ENCODE measurements around the gene CLDND2.
"Not testable (repeated sequence)": the region's sequence is repeated elsewhere in the genome, so short reads cannot be mapped to it uniquely, and the experiment has no call there.

CLDND2 gene

DNA sequence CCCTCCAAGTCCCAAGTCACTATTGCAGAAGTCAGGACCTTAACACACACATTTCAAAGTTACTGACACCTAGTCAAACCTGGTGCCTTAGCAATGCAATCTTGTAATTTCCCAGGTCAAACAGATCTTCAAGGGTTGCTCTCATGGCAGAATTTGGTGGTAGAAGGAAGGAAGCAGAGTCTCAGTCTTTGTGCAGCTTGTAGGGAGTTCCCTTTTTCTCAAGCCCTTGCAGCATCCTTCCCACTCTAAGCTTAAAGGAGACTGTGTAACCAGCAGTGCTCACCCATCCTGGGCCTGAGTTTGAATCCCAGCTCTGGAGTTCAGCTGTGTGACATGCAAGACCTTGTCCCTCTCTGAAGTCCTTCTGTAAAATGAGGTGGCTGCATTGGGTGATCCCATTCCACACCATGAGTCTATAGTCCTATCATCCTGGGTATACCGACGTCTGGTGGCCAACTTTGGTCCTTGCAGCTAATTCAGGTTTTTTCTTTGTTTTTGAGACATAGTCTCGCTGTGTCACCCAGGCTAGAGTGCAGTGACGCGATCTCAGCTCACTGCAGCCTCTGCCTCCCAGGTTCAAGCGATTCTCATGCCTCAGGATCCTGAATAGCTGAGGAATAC is 38.8 kb upstream of the CLDND2 start:
- Histone ChIP-seq H3K4me1 (ENCODE audit: insufficient read depth, insufficient read length) (peaks cover 2% of the 10 kb centered on the region), H3K36me3 (ENCODE audit: insufficient read depth, insufficient read length, low read length) (no peaks in the 10 kb centered on the region), H3K27me3 (ENCODE audit: insufficient read depth, insufficient read length) (no peaks in the 10 kb centered on the region), H3K4me3 (ENCODE audit: insufficient read length, low read depth) (no peak overlapping the region), H3K9me3 (ENCODE audit: insufficient read depth, low read length) (peaks cover 18% of the 10 kb centered on the region), H3K9ac (ENCODE audit: insufficient read length, low read depth) (no peak overlapping the region)
- TF ChIP-seq YY1 (IDR thresholded peaks at IDR 0.05; ENCODE audit: insufficient read depth, insufficient read length) (no peak), ZNF274 (IDR thresholded peaks at IDR 0.05; ENCODE audit: low read depth, low read length) (no peak), SUZ12 (IDR thresholded peaks at IDR 0.05; ENCODE audit: extremely low read depth, insufficient read depth, insufficient read length) (no peak)
- DNase-seq (ENCODE audit: low read depth, low spot score), result no peak

GRCh38 chr19:51402117-51402516 is 33.3 kb upstream of the CLDND2 start:
- Histone ChIP-seq H3K36me3 (ENCODE audit: insufficient read depth, insufficient read length, low read length) (peaks cover under 1% of the 10 kb centered on the region), H3K9ac (ENCODE audit: insufficient read length, low read depth) (no peak overlapping the region), H3K27me3 (ENCODE audit: insufficient read depth, insufficient read length) (no peaks in the 10 kb centered on the region), H3K4me3 (ENCODE audit: insufficient read length, low read depth) (no peak overlapping the region), H3K4me1 (ENCODE audit: insufficient read depth, insufficient read length) (no peaks in the 10 kb centered on the region), H3K9me3 (ENCODE audit: insufficient read depth, low read length) (peaks cover 30% of the 10 kb centered on the region)
- no peak for TF ChIP-seq SUZ12 (IDR thresholded peaks at IDR 0.05; ENCODE audit: extremely low read depth, insufficient read depth, insufficient read length)
- TF ChIP-seq ZNF274 (IDR thresholded peaks at IDR 0.05; ENCODE audit: low read depth, low read length), result no peak
- no peak for TF ChIP-seq YY1 (IDR thresholded peaks at IDR 0.05; ENCODE audit: insufficient read depth, insufficient read length)
- no peak for DNase-seq (ENCODE audit: low read depth, low spot score)

DNA sequence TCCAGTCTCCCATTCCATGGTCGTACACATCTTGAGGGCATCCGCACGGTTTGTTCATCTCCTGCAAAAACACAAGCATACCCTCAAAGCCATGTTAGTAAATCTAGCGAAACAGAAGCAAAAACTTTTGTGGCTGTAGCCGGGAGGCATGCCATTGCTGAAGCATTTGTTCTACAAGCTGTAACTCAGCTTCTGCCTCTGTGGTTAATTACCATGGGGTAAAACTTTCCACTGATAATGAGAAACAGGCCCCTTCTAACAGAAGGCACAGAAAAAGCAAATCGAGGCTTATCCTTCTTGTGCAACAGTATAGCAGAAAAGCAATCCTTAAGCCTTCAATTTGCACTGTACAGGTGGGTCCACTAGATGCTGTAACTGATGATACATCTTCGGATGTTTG is 31.1 kb upstream of the CLDND2 start:
- not testable (repeated sequence) for H3K4me3 ChIP-seq (ENCODE audit: insufficient read length, low read depth); H3K9ac ChIP-seq (ENCODE audit: insufficient read length, low read depth); H3K27me3 ChIP-seq (ENCODE audit: insufficient read depth, insufficient read length); DNase-seq (ENCODE audit: low read depth, low spot score); H3K4me1 ChIP-seq (ENCODE audit: insufficient read depth, insufficient read length); H3K36me3 ChIP-seq (ENCODE audit: insufficient read depth, insufficient read length, low read length)
- peaks cover 21% of the 10 kb centered on the region for H3K9me3 ChIP-seq (ENCODE audit: insufficient read depth, low read length)

DNA sequence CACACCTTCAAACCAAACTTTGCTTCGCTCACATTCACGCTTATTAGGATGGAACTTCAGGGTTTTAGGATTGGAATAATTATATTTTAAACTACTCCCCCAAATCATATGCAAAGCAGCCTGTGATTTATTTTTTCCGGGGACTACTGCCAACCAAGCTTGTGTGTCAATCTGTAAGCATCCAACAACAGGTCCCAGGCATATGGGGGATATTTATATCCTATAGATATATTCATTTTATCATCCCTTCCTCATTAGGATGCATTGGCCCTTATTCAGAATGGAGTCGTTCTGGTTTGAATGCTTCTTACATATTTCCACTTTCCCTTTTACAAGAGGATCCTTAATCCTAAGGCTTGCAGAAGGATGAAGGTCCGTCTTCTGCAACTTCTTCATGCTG is 30.4 kb upstream of the CLDND2 start:
- Histone ChIP-seq H3K4me3 (ENCODE audit: insufficient read length, low read depth) (no peak overlapping the region), H3K9me3 (ENCODE audit: insufficient read depth, low read length) (peaks cover 21% of the 10 kb centered on the region), H3K36me3 (ENCODE audit: insufficient read depth, insufficient read length, low read length) (peaks cover 2% of the 10 kb centered on the region), H3K4me1 (ENCODE audit: insufficient read depth, insufficient read length) (no peaks in the 10 kb centered on the region), H3K27me3 (ENCODE audit: insufficient read depth, insufficient read length) (no peaks in the 10 kb centered on the region), H3K9ac (ENCODE audit: insufficient read length, low read depth) (no peak overlapping the region)
- TF ChIP-seq SUZ12 (IDR thresholded peaks at IDR 0.05; ENCODE audit: extremely low read depth, insufficient read depth, insufficient read length) (no peak), YY1 (IDR thresholded peaks at IDR 0.05; ENCODE audit: insufficient read depth, insufficient read length) (no peak), ZNF274 (IDR thresholded peaks at IDR 0.05; ENCODE audit: low read depth, low read length) (no peak)
- no peak for DNase-seq (ENCODE audit: low read depth, low spot score)

GRCh38 chr19:51398096-51398704 is 29.4 kb upstream of the CLDND2 start:
- no peak for DNase-seq (ENCODE audit: low read depth, low spot score)
- TF ChIP-seq YY1 (IDR thresholded peaks at IDR 0.05; ENCODE audit: insufficient read depth, insufficient read length) (no peak), SUZ12 (IDR thresholded peaks at IDR 0.05; ENCODE audit: extremely low read depth, insufficient read depth, insufficient read length) (no peak), ZNF274 (IDR thresholded peaks at IDR 0.05; ENCODE audit: low read depth, low read length) (no peak)
- H3K9me3 ChIP-seq (ENCODE audit: insufficient read depth, low read length), result peaks cover 18% of the 10 kb centered on the region
- peaks cover 2% of the 10 kb centered on the region for H3K36me3 ChIP-seq (ENCODE audit: insufficient read depth, insufficient read length, low read length)
- H3K9ac ChIP-seq (ENCODE audit: insufficient read length, low read depth), result no peak overlapping the region
- H3K4me3 ChIP-seq (ENCODE audit: insufficient read length, low read depth), result no peak overlapping the region
- H3K4me1 ChIP-seq (ENCODE audit: insufficient read depth, insufficient read length), result no peaks in the 10 kb centered on the region
- no peaks in the 10 kb centered on the region for H3K27me3 ChIP-seq (ENCODE audit: insufficient read depth, insufficient read length)

GRCh38 chr19:51397453-51397852 is 28.6 kb upstream of the CLDND2 start:
- not testable (repeated sequence) for H3K27me3 ChIP-seq (ENCODE audit: insufficient read depth, insufficient read length); DNase-seq (ENCODE audit: low read depth, low spot score); H3K4me1 ChIP-seq (ENCODE audit: insufficient read depth, insufficient read length); H3K9ac ChIP-seq (ENCODE audit: insufficient read length, low read depth); H3K36me3 ChIP-seq (ENCODE audit: insufficient read depth, insufficient read length, low read length); H3K4me3 ChIP-seq (ENCODE audit: insufficient read length, low read depth)
- peaks cover 11% of the 10 kb centered on the region for H3K9me3 ChIP-seq (ENCODE audit: insufficient read depth, low read length)

- no peaks in the 10 kb centered on the region for H3K9me3 ChIP-seq (ENCODE audit: insufficient read depth, low read length)
- TF ChIP-seq YY1 (IDR thresholded peaks at IDR 0.05; ENCODE audit: insufficient read depth, insufficient read length) (no peak), SUZ12 (IDR thresholded peaks at IDR 0.05; ENCODE audit: extremely low read depth, insufficient read depth, insufficient read length) (no peak), ZNF274 (IDR thresholded peaks at IDR 0.05; ENCODE audit: low read depth, low read length) (no peak)
- no peak for DNase-seq (ENCODE audit: low read depth, low spot score)
- H3K36me3 ChIP-seq (ENCODE audit: insufficient read depth, insufficient read length, low read length), result peaks cover 2% of the 10 kb centered on the region
- H3K27me3 ChIP-seq (ENCODE audit: insufficient read depth, insufficient read length), result no peaks in the 10 kb centered on the region
- no peak overlapping the region for H3K9ac ChIP-seq (ENCODE audit: insufficient read length, low read depth)
- H3K4me3 ChIP-seq (ENCODE audit: insufficient read length, low read depth), result no peak overlapping the region
- H3K4me1 ChIP-seq (ENCODE audit: insufficient read depth, insufficient read length), result no peaks in the 10 kb centered on the region
Observed at GRCh38 chr19:51396175-51396574, 27.4 kb upstream of the CLDND2 start.
